ENCODE data around the gene IMMP2L.

GRCh38 chr7:111146136-111146535 is 416.2 kb downstream of the IMMP2L start:
- TF ChIP-seq CTCF (conservative IDR thresholded peaks at IDR 0.05; ENCODE audit: low read depth, low read length) (no peak), POLR2A (IDR thresholded peaks at IDR 0.05; ENCODE audit: low read depth, low read length) (no peak), BHLHE40 (IDR thresholded peaks at IDR 0.05; ENCODE audit: low read depth, low read length) (no peak), RAD21 (IDR thresholded peaks at IDR 0.05; ENCODE audit: low read length) (no peak), ELK1 (IDR thresholded peaks at IDR 0.05; ENCODE audit: borderline replicate concordance, low read depth, low read length) (no peak), MXI1 (IDR thresholded peaks at IDR 0.05; ENCODE audit: borderline replicate concordance, low read depth, low read length) (no peak), CEBPB (IDR thresholded peaks at IDR 0.05; ENCODE audit: low read depth, low read length) (no peak), RFX5 (IDR thresholded peaks at IDR 0.05; ENCODE audit: low read depth, low read length) (no peak)
